GM12865 (cell line): Measurements from ENCODE around the gene FHIT.

Source experiments
- DNase-seq: peaks from one replicate; pipeline ENCODE4 v3.0.0; 2010; ENCODE audit warnings: low read depth
- H3K4me3 ChIP-seq: 2 replicates; pipeline ENCODE4 v1.5.1; 2011; ENCODE audit warnings: mild to moderate bottlenecking, low read depth, low read length, control low read depth
- CTCF ChIP-seq: IDR thresholded peaks from 2 replicates; pipeline ENCODE4 v1.5.1; 2011; ENCODE audit warnings: low read length, control low read depth, low read depth, inconsistent platforms; ENCODE audit not compliant: insufficient read depth; ENCODE audit errors: missing control alignments

FHIT gene

GRCh38 chr3:60307562-60308199 lies 943.6 kb downstream of the FHIT start:
- DNase-seq: no peak
- no peak overlapping the region for H3K4me3 ChIP-seq
- no peak for TF ChIP-seq CTCF

GRCh38 chr3:60304112-60304511 lies 947.1 kb downstream of the FHIT start:
- H3K4me3 ChIP-seq: no peak overlapping the region
- DNase-seq: no peak
- TF ChIP-seq CTCF: no peak

GRCh38 chr3:60303160-60303559 lies 948.1 kb downstream of the FHIT start:
- no peak overlapping the region for H3K4me3 ChIP-seq
- TF ChIP-seq CTCF: no peak
- no peak for DNase-seq

GRCh38 chr3:60301142-60301541 lies 950.1 kb downstream of the FHIT start:
- TF ChIP-seq CTCF: no peak
- no peak overlapping the region for H3K4me3 ChIP-seq
- DNase-seq: no peak

- TF ChIP-seq CTCF: no peak
- DNase-seq: no peak
- H3K4me3 ChIP-seq: no peak overlapping the region
Measured at GRCh38 chr3:60298141-60298540, 953.1 kb downstream of the FHIT start.

GRCh38 chr3:60294181-60294580 lies 957.1 kb downstream of the FHIT start:
- DNase-seq: no peak
- no peak overlapping the region for H3K4me3 ChIP-seq
- TF ChIP-seq CTCF: no peak

- no peak for TF ChIP-seq CTCF
- H3K4me3 ChIP-seq: no peak overlapping the region
- DNase-seq: no peak
Measured at GRCh38 chr3:60291115-60291514, 960.1 kb downstream of the FHIT start.
